Lung (tissue), 12 donors: ENCODE measurements around the gene LARP1B. TPM values are rescaled to one million over a fixed set of nuclear protein-coding genes. Genes with fewer than 3 reads are reported as not detected.
"Not testable (repeated sequence)": the region's sequence is repeated elsewhere in the genome, so short reads cannot be mapped to it uniquely, and the experiment has no call there.

Experiments
- ATAC-seq: fragments of 200-7000 bp; cut with Tn5 transposase; one replicate; pipeline ENCODE4 v1.9.1; 2020; ENCODE audit warnings: moderate number of reproducible peaks; ENCODE audit not compliant: insufficient read depth, low FRiP score
- DNase-seq, 3 donors: peaks; one replicate each; pipeline ENCODE4 v3.0.0-alpha.2; 2013 to 2017
- H3K27ac ChIP-seq, 2 donors: one replicate each; pipeline ENCODE4 v1.5.1; 2013; ENCODE audit warnings: mild to moderate bottlenecking in 2 of 2, moderate library complexity in 2 of 2, control low read depth in 1 of 2, inconsistent platforms in 1 of 2, low read depth in 1 of 2, low read length in 1 of 2
- H3K27me3 ChIP-seq, 3 donors: one replicate each; pipeline ENCODE4 v1.5.1; 2013; ENCODE audit warnings: low read length in 2 of 3; ENCODE audit not compliant: control insufficient read depth in 3 of 3, insufficient read depth in 3 of 3
- H3K36me3 ChIP-seq, 4 donors: one replicate each; pipeline ENCODE4 v1.5.1; 2013; ENCODE audit warnings: low read length in 4 of 4, mild to moderate bottlenecking in 1 of 4, moderate library complexity in 1 of 4; ENCODE audit not compliant: control insufficient read depth in 4 of 4, insufficient read depth in 4 of 4
- H3K4me1 ChIP-seq, 5 donors: one replicate each; pipeline ENCODE4 v1.5.1; 2013; ENCODE audit warnings: low read length in 5 of 5, mild to moderate bottlenecking in 2 of 5, moderate library complexity in 1 of 5; ENCODE audit not compliant: control insufficient read depth in 5 of 5, insufficient read depth in 5 of 5
- H3K4me3 ChIP-seq: one replicate; pipeline ENCODE4 v1.5.1; 2013; ENCODE audit warnings: mild to moderate bottlenecking, control low read depth, moderate library complexity
- H3K9ac ChIP-seq, 2 donors: one replicate each; pipeline ENCODE4 v1.5.1; 2013; ENCODE audit warnings: low read length in 2 of 2, control low read depth in 1 of 2; ENCODE audit not compliant: insufficient read depth in 1 of 2
- H3K9me3 ChIP-seq, 4 donors: one replicate each; pipeline ENCODE4 v1.5.1; 2013; ENCODE audit warnings: low read length in 3 of 4, mild to moderate bottlenecking in 1 of 4, moderate library complexity in 1 of 4; ENCODE audit not compliant: control insufficient read depth in 4 of 4, insufficient read depth in 3 of 4
- WGBS, 2 donors: extraction: QIAGEN DNeasy Blood & Tissue Kit; methylation state at CpG; one replicate each; pipeline ENCODE4 v1.1.7; 2013; 5-methylcytosine and 5-hydroxymethylcytosine counted together
- polyA plus RNA-seq, 2 donors: library from polyadenylated mRNA; stranded (reverse); fragments of 200-250 nt; gene quantifications; one replicate each; pipeline ENCODE4 v1.2.1, GENCODE V29; 2013
- total RNA-seq, 2 donors: library from RNA; depleted of rRNA in 1 of 2; stranded (reverse); fragments of >200 nt in 1 of 2; gene quantifications; one replicate each; pipeline ENCODE4 v1.2.1, GENCODE V29; 2014 to 2021
- TF ChIP-seq, protein P1 (sequence below): IDR thresholded peaks from 2 replicates; pipeline ENCODE4 v1.5.1; 2012; ENCODE audit warnings: mild to moderate bottlenecking; ENCODE audit errors: control extremely low read depth, extremely low read depth
- donor health status: control.
- donor health status: control.
- donor health status: Bipolar disorder and iron deficiency.
- donor health status: healthy.
- donor health status: DM: yes; HTN: yes; CAD: no.

Gene LARP1B
- total and polyA plus RNA-seq, 4 donors = 10.6 to 27.9 (median 15.0) TPM

DNA sequence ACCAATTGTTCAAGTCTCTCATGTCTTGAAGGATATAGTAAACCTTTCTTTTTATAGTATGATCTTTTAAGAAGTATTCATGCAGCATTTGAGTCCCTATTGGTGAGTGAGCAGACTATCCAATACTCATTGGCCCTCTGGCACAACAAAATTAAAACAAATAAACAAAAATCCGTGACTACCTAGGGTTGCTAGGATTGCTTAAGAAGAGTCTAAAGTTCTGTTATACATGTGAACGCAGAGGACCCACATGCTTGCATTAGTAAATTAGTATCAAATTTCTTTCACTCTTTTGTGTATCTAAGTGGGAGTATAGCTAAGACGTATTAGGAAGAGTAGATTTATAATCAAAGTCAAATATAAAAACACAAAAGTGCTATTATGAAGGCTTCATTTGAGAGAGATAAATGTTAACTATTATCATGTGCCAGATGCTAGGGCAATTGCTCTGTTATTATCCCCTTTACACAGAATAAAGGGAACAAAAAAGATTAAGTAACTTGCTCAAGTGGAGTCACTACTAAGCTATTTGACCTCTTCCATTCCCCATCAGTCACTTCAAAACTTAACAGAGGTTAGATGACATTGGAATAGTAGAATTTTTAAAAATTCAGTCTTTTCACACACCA, 29.2 kb upstream of the LARP1B start:
- Histone ChIP-seq H3K27me3 (no peaks in the 10 kb centered on the region), H3K27ac (no peak overlapping the region), H3K36me3 (peaks cover 0 to 9% (median 6%) of the 10 kb centered on the region in 4 donors), H3K9me3 (no peaks in the 10 kb centered on the region), H3K4me3 (no peak overlapping the region), H3K4me1 (no peaks in the 10 kb centered on the region), H3K9ac (no peak overlapping the region)
- DNase-seq = no peak
- no peak for ATAC-seq
- TF ChIP-seq, protein P1, sequence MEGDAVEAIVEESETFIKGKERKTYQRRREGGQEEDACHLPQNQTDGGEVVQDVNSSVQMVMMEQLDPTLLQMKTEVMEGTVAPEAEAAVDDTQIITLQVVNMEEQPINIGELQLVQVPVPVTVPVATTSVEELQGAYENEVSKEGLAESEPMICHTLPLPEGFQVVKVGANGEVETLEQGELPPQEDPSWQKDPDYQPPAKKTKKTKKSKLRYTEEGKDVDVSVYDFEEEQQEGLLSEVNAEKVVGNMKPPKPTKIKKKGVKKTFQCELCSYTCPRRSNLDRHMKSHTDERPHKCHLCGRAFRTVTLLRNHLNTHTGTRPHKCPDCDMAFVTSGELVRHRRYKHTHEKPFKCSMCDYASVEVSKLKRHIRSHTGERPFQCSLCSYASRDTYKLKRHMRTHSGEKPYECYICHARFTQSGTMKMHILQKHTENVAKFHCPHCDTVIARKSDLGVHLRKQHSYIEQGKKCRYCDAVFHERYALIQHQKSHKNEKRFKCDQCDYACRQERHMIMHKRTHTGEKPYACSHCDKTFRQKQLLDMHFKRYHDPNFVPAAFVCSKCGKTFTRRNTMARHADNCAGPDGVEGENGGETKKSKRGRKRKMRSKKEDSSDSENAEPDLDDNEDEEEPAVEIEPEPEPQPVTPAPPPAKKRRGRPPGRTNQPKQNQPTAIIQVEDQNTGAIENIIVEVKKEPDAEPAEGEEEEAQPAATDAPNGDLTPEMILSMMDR = no peak
- WGBS, 2 donors = 93 to 94% methylated on average over 3 of the region's 3 CpGs

DNA sequence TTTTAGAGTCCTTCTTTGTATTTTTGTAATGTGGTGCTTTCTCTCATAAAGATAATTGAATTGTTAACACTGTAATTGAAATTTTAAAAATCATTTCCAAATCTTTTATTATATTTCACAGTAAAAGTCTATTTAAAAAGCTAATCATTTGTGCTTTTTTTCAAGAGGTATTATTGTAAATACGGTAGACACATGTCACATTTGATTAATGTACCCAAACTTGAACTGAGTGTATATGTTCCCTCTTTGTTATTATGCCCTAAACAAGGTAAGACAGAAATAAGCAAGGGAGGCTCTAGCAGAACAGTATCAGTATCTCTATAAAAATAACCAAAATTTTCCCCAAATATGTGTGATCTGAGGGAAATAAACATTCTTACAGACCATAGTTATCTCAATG, 21.5 kb upstream of the LARP1B start:
- Histone ChIP-seq H3K27me3 (no peaks in the 10 kb centered on the region), H3K36me3 (peaks cover 0 to 2% (median 0%) of the 10 kb centered on the region in 4 donors), H3K9me3 (no peaks in the 10 kb centered on the region), H3K4me3 (no peak overlapping the region), H3K9ac (no peak overlapping the region), H3K27ac (no peak overlapping the region), H3K4me1 (no peaks in the 10 kb centered on the region)
- TF ChIP-seq, protein P1 = no peak
- no peak for ATAC-seq
- 92 to 94% methylated on average over 1 of the region's 1 CpG for WGBS, 2 donors
- no peak for DNase-seq

DNA sequence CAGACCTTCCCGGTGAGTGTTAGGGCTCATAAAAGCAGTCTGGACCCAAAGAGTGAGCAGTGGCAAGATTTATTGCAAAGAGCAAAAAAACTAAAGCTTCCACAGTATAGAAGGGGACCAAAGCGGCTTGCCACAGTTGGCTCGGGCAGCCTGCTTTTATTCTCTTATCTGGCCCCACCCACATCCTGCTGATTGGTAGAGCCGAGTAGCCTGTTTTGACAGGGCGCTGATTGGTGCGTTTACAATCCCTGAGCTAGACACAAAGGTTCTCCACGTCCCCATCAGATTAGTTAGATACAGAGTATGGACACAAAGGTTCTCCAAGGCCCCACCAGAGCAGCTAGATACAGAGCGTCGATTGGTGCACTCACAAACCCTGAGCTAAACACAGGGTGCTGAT, 14.1 kb upstream of the LARP1B start:
- not testable (repeated sequence) for H3K9ac ChIP-seq, DNase-seq, H3K27ac ChIP-seq, H3K36me3 ChIP-seq, ATAC-seq, H3K4me3 ChIP-seq, H3K9me3 ChIP-seq, H3K27me3 ChIP-seq, H3K4me1 ChIP-seq
- 92% methylated on average over 9 of the region's 9 CpGs for WGBS, 2 donors

DNA sequence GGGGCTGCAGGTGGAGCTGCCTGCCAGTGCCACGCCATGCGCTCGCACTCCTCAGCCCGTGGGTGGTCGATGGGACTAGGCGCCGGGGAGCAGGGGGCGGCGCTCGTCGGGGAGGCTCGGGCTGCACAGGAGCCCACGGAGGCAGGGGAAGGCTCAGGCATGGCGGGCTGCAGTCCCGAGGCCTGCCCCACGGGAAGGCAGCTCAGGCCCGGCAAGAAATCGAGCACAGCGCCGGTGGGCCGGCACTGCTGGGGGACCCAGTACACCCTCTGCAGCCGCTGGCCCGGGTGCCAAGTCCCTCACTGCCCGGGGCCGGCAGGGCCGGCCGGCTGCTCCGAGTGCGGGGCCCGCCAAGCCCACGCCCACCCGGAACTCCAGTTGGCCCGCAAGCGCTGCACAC, 13.6 kb upstream of the LARP1B start:
- not testable (repeated sequence) for H3K9me3 ChIP-seq, DNase-seq, H3K9ac ChIP-seq, H3K27me3 ChIP-seq, H3K27ac ChIP-seq, H3K4me1 ChIP-seq, H3K36me3 ChIP-seq, H3K4me3 ChIP-seq, ATAC-seq
- WGBS, 2 donors = 97% methylated on average over 30 to 34 of the region's 34 CpGs

DNA sequence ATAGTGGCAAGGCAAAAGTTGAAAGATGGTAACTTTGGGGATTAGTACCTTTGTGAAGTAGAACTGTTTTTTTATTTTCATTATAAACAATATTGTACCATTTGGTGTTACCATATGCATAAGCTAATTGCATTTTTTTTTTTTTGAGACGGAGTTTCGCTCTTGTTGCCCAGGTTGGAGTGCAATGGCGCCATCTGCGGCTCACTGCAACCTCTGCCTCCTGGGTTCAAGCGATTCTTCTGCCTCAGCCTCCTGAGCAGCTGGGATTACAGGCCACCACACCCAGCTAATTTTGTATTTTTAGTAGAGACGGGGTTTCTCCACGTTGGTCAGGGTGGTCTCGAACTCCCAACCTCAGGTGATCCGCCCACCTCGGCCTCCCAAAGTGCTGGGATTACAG, 9.9 kb upstream of the LARP1B start:
- DNase-seq, H3K36me3 ChIP-seq, H3K27ac ChIP-seq, ATAC-seq, H3K4me1 ChIP-seq, H3K4me3 ChIP-seq, H3K9ac ChIP-seq, H3K27me3 ChIP-seq, H3K9me3 ChIP-seq: not testable (repeated sequence)
- 87 to 89% methylated on average over 10 of the region's 10 CpGs for WGBS, 2 donors

DNA sequence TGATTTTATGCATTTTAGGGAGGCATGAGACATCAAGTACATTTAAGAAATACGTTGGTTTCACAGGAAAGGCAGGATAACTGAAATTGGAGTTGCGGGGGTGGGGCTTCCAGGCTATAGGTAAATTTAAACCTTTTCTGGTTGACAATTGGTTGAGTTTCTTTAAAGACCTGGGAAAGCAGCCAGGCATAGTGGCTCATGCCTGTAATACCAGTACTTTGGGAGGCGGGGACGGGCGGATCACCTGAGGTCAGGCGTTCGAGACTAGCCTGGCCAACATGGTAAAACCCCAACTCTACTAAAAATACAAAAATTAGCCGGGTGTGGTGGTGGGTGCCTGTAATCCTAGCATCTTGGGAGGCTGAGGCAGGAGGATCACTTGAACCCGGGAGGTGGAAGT, 6.2 kb upstream of the LARP1B start:
- not testable (repeated sequence) for H3K9ac ChIP-seq, H3K4me3 ChIP-seq, ATAC-seq, H3K27me3 ChIP-seq, H3K4me1 ChIP-seq, H3K27ac ChIP-seq, H3K36me3 ChIP-seq, H3K9me3 ChIP-seq, DNase-seq
- WGBS, 2 donors = 90 to 93% methylated on average over 9 of the region's 9 CpGs
